Measurements from ENCODE around the gene RAB44.

GRCh38 chr6:36762123-36762522, 64.5 kb downstream of the RAB44 start:
- no peak for TF ChIP-seq CTCF (IDR thresholded peaks at IDR 0.05; ENCODE audit: insufficient read depth, low read depth, low read length)
- no peak for TF ChIP-seq EZH2 (IDR thresholded peaks at IDR 0.05; ENCODE audit: insufficient read depth, low read length)

Measured in astrocyte (in vitro differentiated cells and primary cell).